GM21717 (cell line): ENCODE results near the gene OXA1L.
"Not testable (repeated sequence)": the region's sequence is repeated elsewhere in the genome, so short reads cannot be mapped to it uniquely, and the experiment has no call there.

Experiments used
- ATAC-seq: cut with Tn5 transposase; IDR thresholded peaks from one replicate; pipeline ENCODE4 v1.9.1; 2021; ENCODE audit warnings: mild to moderate bottlenecking, moderate library complexity; ENCODE audit not compliant: unreplicated experiment

The OXA1L gene

DNA sequence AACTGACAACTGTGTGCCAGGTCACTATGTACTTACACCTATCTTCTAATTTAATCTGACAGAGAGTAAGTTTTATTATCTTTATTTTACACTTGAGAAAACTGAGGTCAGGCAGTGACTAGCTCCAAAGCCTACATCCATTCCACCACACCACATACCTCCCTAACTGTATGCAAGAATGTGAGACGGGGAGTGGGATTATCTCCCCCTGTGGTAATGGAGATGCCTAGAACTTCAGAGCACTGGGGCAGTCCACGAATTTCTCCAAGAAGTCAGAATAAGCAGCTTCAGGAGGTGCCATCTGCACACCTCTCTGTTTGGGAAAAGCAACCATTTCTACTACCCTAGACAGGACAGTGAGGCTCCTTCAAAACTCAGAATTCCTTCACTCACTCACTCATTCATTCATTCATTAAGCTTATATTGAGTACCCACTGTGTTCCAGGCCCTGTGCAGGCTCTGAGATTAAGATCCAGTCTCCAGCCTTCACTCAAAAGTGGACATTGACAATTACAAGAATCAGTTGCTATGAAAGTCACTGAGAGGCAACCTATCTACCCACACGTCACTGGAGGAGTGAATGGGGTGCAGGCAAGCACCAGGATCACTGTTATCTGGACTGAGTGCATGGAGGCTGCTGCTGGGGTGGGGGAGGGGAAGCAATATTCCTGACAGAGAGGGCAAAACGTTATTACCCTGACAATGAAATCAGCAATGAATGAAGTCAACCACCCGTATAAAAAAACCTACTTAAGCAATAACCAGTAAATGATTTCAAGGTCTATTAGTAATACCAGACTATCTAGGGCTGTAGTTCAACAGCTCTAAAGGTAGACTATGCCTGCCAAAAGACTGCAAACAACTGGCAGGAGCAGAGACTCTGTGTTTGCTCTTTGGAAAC lies 30.8 kb downstream of the OXA1L start:
- ATAC-seq = no peak

DNA sequence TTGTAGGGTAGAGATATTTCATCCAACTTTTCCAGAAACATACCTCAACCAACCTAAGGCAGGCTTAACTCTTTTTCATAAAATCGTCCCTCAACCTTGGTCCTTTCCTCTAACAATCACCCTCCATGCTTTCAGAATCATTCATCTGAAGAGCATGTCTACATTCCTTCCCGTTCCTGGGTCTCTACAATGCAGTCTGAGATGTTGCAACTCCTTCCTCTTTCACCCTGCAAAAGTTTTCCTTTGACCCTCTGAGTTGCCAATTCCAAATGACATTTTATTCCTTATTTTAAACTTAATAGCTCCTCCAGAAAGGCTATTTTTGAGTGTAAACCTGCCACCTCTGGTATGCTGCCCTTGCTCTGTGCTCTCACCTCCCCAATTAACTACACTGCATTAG lies 32.0 kb downstream of the OXA1L start:
- no peak for ATAC-seq

DNA sequence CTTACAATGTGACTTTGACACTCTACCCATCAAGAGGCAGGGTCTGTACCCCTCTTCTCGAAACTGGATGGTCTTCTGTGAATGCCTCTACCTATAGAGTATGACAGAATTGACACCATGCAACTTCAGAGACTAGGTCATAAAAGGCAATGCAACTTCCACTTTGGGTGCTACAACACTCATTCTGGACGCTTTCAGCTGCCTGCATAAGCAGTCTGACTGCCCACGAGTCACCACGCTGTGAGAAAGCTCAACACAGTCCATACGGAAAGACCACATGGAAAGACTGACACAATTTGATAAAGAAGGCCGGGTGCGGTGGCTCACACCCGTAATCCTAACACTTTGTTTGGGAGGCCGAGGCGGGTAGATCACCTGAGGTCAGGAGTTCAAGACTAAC lies 33.9 kb downstream of the OXA1L start:
- no peak for ATAC-seq

DNA sequence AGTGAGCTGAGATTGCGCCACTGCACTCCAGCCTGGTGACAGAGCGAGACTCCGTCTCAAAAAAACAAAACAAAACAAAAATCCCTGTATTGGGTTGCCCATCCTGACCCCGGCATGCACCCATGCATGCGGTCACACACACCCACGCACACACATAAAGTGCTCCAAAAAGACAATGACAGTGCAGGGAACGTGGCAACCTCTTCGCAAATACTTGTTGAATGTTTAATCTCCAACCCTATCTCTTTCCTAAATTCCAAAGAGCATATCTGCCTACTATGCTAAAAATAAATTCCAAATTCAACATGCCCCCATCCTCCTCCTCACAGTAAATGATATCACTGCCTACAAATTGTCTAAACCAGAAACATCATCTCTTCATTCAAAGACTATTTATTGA lies 35.2 kb downstream of the OXA1L start:
- ATAC-seq = no peak

DNA sequence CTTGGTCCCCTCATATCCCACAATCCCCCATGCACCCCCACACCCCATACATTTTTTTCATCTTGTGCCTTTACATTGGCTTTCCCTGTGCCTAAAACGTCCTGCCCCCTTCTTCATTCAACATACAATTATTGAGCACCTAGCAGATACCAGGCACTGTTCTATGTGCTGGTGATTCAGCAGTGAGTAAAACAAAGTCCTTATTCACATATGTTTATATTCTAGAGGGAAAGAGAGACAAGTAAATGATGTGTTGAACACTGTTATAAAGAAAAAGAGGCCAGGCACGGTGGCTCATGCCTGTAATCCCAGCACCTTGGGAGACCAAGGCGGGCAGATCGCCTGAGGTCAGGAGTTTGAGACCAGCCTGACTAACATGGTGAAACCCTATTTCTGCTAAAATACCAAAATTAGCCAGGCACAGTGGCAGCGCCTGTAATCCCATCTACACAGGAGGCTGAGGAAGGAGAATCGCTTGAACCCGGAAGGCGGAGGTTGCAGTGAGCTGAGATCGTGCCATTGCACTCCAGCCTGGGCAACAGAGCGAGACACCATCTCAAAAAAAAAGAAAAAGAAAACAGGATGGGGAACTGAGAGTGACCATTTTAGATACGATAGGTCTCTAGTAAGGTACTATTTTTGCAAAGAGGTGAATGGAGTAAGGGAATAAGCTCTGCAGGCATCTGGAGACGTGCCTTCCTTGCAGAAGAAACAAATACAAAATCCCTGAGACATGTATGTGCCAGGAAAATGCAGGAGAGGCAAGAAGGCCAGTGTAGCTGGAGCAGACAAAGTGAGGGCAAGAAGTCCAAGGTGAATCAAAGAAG lies 36.6 kb downstream of the OXA1L start:
- peak; percentile 48 for ATAC-seq

DNA sequence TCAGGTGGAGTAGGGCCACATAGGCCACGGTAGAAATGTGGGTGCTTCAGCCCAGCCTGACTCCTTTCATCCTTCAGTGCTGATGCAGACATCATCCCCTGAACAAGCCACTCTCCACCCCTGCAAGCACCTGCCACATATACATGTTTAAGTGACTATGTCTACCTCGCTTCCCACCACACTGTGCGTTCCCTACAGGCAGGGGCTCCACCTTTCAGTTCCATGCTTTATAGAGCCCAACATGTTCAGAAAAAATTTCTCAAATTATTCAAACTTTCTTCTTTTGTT lies 37.1 kb downstream of the OXA1L start:
- peak; percentile 25 for ATAC-seq

DNA sequence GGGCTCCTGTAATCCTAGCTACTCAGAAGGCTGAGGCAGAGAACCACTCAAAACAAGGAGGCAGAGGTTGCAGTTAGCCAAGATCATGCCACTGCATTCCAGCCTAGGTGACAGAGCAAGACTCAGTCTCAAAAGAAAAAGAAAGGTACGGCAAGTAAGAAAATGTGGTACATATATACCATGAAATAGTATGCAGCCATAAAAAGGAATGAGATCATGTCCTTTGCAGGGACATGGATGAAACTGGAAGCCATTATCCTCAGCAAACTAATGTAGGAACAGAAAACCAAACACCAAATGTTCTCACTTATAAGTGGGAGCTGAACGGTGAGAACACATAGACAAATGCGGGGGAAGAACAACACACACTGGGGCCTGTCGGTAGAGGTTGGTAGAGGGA lies 38.7 kb downstream of the OXA1L start:
- ATAC-seq = not testable (repeated sequence)

DNA sequence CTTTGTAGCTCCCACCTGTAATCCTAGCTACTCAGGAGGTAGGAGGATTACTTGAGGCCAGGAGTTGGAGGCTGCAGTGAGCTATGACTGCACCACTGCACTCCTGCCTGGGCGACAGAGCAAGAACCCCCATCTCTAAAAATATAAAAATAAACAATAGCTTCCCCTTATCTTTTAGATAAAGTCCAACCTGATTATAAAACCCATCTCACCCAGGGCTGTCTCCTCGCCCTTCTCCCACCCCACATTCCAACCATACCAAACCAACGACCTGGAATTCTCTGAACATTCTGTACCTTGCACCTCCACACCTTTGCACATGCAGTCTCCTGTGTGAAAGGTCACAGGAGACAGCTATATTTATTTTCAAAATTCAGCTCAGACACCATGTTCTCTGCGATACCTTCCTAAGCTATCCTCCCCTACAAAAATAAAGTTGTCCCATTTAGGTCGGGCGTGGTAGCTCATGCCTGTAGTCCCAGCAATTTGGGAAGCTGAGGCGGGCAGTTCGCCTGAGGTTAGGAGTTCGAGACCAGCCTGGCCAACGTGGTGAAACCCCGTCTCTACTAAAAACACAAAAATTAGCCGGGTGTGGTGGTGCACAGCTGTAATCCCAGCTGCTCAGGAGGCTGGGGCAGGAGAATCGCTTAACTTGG lies 41.1 kb downstream of the OXA1L start:
- no peak for ATAC-seq

DNA sequence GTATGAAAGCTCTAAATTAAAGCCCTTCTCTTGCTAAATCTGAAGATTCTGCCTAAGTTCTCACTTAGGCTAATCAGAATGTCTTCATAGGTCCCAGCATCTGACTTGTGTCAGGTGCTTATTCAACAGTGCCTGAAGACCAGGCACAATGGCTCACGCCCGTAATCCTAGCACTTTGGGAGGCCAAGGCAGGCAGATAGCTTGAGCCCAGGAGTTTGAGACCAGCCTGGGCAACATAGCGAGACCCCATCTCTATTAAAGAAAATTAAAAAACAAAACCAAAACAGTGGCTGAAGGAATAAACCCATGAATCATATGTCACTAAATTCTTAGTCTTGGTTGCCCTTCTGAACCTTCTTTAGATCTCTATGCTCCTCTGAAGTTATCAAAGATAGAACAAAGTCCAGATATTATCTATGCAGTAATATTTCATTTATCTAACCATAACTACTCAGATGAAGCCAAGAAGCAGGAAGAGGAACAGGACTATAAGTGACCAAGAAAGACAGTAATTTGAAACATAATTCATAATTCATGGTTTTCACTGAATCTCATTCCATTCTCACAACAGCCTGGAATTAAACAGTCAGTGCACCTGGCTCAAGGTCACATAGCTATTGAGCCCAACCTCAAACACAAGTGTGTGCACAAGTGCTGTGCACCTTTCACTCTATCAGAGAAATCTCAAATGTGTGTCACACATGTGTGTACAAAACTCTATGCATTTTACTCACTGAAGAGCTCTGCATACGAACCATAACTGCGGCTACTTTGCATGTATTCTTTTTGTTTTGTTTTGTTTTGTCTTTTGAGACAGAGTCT lies 42.1 kb downstream of the OXA1L start:
- ATAC-seq = no peak

DNA sequence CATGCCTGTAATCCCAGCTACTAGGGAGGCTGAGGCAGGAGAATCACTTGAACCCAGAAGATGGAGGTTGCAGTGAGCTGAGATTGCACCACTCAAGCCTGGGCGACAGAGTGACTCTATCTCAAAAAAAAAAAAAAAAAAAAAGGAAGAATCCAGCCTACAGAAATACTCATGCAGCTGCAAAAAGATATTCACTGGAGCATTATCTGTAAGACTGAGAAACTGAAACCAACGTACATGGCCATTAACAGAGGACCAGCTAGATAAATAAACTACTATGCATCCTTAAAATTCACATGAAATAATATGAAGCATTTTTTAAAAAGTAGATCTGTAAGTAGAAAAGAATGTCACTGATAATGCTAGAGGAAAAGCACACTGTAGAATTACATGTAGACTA lies 45.2 kb downstream of the OXA1L start:
- no peak for ATAC-seq

DNA sequence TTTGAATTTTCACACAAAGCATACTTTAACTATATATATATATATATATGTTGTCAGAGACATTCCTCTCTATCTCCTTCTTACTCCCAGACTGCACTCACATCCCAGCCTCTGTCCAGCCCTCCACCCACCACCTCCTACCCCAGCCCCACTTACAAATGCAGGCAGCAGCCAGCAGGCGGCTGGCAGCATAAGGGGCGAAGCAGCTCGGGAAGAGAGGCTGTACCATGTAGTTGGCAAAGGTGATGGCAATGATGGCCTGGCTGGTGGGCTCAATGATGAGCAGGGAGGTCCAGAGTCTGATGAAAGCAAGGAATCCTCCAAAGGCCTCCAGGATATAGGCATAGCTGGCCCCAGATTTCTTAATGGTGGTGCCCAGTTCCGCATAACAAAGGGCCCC lies 46.3 kb downstream of the OXA1L start:
- no peak for ATAC-seq

DNA sequence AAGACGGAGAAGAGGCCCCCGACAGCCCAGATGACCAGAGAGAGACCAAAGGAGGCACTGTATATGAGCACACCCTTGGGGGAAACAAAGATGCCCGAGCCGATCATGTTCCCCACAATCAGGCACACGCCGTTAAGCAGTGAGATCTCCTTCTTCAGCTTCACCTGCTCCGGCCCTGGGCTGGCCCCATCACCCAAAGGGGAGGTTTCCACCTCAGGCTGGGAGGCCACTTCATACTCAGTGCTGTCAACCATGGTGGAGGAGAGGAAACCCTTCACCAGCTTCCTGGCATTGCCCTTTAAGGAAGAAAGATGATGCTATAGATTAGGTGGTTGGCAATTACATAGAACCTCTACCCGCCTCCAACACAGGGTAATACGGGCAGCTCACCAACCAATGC lies 46.7 kb downstream of the OXA1L start:
- no peak for ATAC-seq

DNA sequence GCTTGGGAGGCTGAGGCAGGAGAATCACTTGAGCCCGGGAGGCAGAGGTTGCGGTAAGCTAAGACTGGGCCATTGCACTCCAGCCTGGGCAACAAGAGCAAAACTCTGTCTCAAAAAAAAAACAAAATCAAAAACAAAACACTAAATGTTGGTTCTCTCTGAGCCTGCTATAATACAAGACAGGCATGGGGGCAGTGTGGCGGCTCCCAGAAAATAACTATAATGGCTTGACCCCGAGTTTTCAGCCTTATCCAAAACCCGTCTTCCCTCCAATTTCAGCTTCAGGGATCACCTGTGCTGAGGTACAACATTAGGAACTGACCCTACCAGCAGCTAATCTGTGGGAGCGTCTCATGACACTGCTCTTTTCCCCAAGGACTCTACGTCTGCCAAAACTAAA lies 47.9 kb downstream of the OXA1L start:
- no peak for ATAC-seq

DNA sequence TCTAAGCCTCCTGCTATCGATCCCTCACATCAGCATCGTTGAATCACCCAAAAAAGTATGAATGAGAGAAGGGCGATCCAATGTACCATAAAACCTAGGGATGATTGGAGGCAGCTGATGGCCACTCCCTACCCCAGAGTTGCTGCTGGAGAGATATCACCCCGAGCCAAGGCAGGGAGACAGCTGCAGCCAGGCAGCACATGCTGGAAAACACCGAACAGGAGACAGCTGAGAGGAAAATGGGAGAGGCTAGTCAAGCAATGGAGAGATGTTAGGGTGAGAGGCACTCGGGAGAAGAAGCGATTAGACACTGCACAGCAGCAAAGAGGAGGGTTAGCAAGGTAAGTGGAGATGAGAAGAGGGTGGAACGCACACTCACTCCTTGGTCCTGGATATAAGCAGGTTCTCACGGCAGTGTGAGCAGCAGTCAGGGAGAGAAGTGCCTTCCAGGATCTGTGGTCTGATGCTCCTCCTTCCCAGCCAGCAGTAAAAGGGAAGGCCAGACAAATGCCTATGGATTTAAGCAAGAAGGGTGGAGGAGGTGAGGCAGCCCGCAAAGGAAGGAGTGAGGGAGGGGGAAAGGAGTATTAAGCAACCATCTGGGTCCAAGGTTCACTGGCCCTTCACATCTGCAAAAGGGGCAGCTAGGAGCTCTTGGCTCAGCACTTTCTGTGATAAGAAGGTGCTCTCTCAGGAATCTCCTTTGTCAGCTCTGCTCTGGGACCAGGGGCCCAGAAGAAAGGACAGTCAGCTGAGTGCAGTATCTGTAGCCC lies 48.6 kb downstream of the OXA1L start, which contains the start of gene SLC7A7:
Gene SLC7A7, minus strand, starts transcription at position 495 of the 773 bp plus-strand sequence. CDS start 2,037 bp downstream, outside the sequence.
- ATAC-seq = no peak

DNA sequence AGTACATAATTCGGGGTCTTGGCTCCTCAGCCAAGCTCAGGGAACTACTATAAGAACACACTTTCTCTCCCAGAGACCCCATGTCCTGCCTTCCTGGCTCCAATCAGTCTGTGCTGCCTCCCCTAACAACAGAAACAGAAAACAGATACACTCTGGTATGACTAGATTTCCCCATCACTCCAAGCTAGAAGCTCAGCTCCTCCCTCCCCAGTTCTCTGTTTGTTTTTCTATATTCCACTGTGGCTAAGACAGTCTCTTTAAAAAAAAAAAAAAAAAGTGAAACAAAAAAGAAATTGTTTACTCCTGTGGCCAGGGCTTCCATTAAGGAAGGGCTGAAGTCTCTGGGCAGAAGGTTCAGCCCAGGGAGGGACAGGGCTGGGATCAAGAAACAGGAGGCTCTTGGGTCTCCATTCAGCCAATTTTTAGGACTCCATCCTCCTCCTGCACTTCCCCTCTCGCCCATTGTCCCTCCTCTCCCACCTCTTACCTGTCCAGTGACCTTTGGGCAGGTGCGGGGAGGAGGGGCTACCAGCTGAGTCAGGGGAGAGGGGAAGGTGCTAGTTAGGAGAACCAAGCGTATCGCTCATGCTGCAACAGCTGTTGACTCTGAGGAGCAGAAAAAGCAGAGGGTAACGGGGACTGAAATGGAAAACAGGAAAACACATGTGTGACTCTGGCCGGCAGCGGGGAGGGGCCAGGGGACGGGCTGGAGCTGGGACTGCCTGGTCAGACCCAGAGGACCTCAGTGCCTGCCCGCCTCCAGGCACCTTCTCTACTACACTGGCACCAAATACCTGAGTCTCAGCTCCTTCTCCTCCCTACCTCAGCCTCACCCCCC lies 52.9 kb downstream of the OXA1L start:
- ATAC-seq = peak; percentile 34

DNA sequence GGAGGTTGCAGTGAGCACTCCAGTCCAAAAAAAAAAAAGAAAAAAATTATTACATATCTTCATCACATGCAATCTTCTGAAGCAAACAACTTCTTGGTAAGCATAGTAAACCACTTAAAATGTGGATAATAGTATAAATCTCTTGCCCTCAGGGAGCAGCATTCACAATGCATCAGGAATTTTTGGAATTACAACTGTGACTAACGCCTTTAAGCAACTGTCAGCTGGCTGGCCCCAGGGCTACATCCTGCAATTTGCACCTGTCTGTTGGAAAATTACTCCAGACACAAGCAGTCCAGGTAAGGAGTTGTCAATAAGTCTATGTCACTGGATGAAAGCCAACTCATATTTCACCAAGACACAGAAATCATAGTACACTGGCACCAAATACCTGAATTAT lies 54.2 kb downstream of the OXA1L start:
- ATAC-seq = no peak

DNA sequence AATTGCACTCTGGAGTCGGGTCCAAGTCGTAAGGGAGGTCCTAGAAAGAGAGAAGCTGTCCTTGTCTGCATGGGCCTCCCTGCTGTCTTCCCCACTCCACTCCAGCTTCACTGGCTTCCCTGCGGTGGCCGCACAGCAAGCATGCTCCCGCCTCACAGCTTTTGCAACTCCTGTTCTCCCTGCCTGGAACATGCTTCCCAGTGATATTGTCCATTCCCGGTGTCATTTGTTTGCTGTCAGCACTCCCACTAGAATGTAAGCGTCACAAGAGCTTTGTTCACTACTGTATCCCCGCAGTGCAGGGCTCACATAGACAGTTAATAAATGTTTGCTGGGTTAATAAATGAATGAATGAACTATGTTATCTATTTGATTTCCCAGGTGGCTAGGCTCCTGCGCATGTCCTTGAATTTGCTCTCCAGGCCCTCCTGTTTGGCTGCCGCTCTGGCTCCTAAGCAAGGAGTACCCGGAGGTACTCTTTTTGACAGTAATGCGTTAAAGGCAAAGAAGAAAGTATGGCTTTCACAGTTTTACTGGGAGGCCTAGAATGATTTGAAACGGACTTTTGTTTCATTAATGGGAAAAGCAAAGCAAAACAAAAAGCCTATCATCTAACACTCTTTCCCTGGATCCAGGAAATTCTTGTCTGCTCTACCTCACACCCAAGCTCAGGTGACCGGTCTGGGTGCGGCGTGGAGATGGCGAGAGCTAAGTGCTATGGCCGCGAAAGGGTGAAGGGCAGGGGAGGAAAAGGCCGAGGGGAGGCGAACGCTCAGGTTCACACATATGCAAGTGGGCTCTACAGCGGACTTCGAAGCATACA lies 54.9 kb downstream of the OXA1L start:
- ATAC-seq = no peak

DNA sequence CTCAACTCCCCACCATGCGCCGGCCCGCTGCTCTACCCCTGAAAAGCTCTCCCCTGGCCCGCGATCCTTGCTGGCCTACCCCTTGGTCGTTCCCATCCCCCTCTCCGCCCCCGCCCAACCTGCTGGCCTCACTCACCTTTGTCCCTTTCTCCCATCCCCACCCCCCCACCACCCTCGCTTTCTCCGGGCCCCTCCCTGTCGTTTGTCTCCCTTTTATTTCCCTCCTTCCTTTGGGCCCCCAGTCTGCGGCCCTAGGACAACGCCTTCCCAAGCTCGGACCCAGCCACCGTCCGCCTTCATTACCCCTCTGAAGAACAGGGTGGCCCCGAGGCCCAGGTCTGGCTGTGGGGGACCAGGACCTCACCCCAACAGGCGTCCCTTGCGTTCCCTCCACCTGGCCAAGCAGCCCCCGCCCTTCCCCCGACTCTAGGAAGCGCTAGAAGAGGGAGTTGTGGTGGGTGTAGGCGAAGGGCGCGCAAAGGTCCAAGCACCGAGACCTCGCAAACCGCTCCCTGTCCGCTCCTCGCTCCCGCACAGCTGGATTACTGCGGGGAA lies 55.6 kb downstream of the OXA1L start:
- no peak for ATAC-seq
